HCT116 (cell line): ENCODE measurements around the gene SLC50A1.

Experiments
- CTCF ChIP-seq, 3 experiments: fragments of 200-600 bp in 1 of 3; sonication (generic) in 1 of 3; IDR thresholded peaks in 2 of 3; conservative IDR thresholded peaks in 1 of 3; 2 replicates each; pipeline ENCODE4 v1.5.1; 2012 to 2017; ENCODE audit warnings: low read depth in 2 of 3, low read length in 2 of 3, antibody characterized with exemption in 1 of 3, borderline replicate concordance in 1 of 3, control low read depth in 1 of 3, mild to moderate bottlenecking in 1 of 3, mixed read lengths in 1 of 3, mixed run types in 1 of 3, moderate library complexity in 1 of 3; ENCODE audit not compliant: insufficient read depth in 1 of 3
- EZH2 ChIP-seq: fragments of 200-600 bp; sonication (generic); IDR thresholded peaks from 2 replicates; pipeline ENCODE4 v1.6.1; 2017; ENCODE audit warnings: antibody characterized with exemption, mixed run types
- EZH2phosphoT487 ChIP-seq: fragments of 200-600 bp; IDR thresholded peaks from 2 replicates; pipeline ENCODE4 v1.6.1; 2018; ENCODE audit warnings: antibody characterized with exemption, borderline replicate concordance
- FOSL1 ChIP-seq: IDR thresholded peaks from 2 replicates; pipeline ENCODE4 v1.6.1; 2012; ENCODE audit warnings: low read depth
- JUND ChIP-seq: IDR thresholded peaks from 2 replicates; pipeline ENCODE4 v1.6.1; 2012
- MAX ChIP-seq: IDR thresholded peaks from 2 replicates; pipeline ENCODE4 v1.6.1; 2012
- POLR2A ChIP-seq: IDR thresholded peaks from 2 replicates; pipeline ENCODE4 v1.7.0; 2011; ENCODE audit warnings: borderline replicate concordance; ENCODE audit not compliant: insufficient read depth, insufficient read length; ENCODE audit errors: extremely low read depth
- POLR2AphosphoS5 ChIP-seq: IDR thresholded peaks from 2 replicates; pipeline ENCODE4 v1.6.1; 2011; ENCODE audit warnings: mild to moderate bottlenecking, low read depth, low read length, moderate library complexity
- RAD21 ChIP-seq: IDR thresholded peaks from 2 replicates; pipeline ENCODE4 v1.6.1; 2012; ENCODE audit warnings: low read depth, mild to moderate bottlenecking
- REST ChIP-seq: IDR thresholded peaks from 2 replicates; pipeline ENCODE4 v1.6.1; 2012; ENCODE audit warnings: low read depth
- YY1 ChIP-seq: IDR thresholded peaks from 2 replicates; pipeline ENCODE4 v1.6.1; 2011; ENCODE audit warnings: low read length, low read depth, moderate library complexity, mild to moderate bottlenecking; ENCODE audit not compliant: insufficient replicate concordance; ENCODE audit errors: extremely low read depth
- ZFX ChIP-seq: fragments of 450-650 bp; IDR thresholded peaks from 2 replicates; pipeline ENCODE4 v1.6.1; 2017

GRCh38 chr1:155120253-155120652 lies 15.4 kb upstream of the SLC50A1 start:
- TF ChIP-seq EZH2 (no peak), CTCF (IDR thresholded peaks at IDR 0.05 in 2 of 3, conservative IDR thresholded peaks at IDR 0.05 in 1 of 3; ENCODE audit: borderline replicate concordance in 1 of 3, insufficient read depth in 1 of 3, low read depth in 2 of 3, low read length in 2 of 3) (no peak), EZH2phosphoT487 (no peak), REST (no peak), MAX (no peak), YY1 (no peak), RAD21 (no peak), POLR2AphosphoS5 (no peak), JUND (no peak), POLR2A (no peak), ZFX (no peak), FOSL1 (no peak)
